HEK293T (cell line): ENCODE measurements around the gene AGPAT3.

ENCODE experiments used
- CTCF ChIA-PET: fragments of 350-600 bp; formaldehyde crosslinking; extraction: SDS; loops from one replicate; lab custom pipeline; 2021; ENCODE audit warnings: antibody characterized with exemption, inconsistent platforms; lab: Yijun Ruan, JAX
- POLR2A ChIA-PET: fragments of 350-600 bp; formaldehyde crosslinking; extraction: SDS; loops from one replicate; lab custom pipeline; 2020; ENCODE audit warnings: antibody characterized with exemption, inconsistent platforms; lab: Yijun Ruan, JAX
- DNase-seq: peaks from one replicate; pipeline ENCODE4 v3.0.0; 2012; ENCODE audit warnings: mixed read lengths; ENCODE audit errors: extremely low spot score
- ARNT ChIP-seq: fragments of 450-650 bp; IDR thresholded peaks from 2 replicates; pipeline ENCODE4 v1.6.1; 2017; ENCODE audit warnings: mild to moderate bottlenecking
- BHLHE40 ChIP-seq: fragments of 450-650 bp; IDR thresholded peaks from 2 replicates; pipeline ENCODE4 v1.6.1; 2016; ENCODE audit warnings: mild to moderate bottlenecking, moderate library complexity, borderline replicate concordance
- CTBP1 ChIP-seq: fragments of 450-650 bp; IDR thresholded peaks from 2 replicates; pipeline ENCODE4 v1.6.1; 2016; ENCODE audit warnings: borderline replicate concordance
- ELF4 ChIP-seq: fragments of 450-650 bp; IDR thresholded peaks from 2 replicates; pipeline ENCODE4 v1.6.1; 2017; ENCODE audit warnings: antibody characterized with exemption
- FOXA1 ChIP-seq: fragments of 450-650 bp; IDR thresholded peaks from 2 replicates; pipeline ENCODE4 v1.6.1; 2016; ENCODE audit warnings: mild to moderate bottlenecking
- FOXK2 ChIP-seq: fragments of 450-650 bp; IDR thresholded peaks from 2 replicates; pipeline ENCODE4 v1.6.1; 2016; ENCODE audit warnings: mild to moderate bottlenecking
- FOXM1 ChIP-seq: fragments of 450-650 bp; IDR thresholded peaks from 2 replicates; pipeline ENCODE4 v1.6.1; 2017; ENCODE audit warnings: mild to moderate bottlenecking, borderline replicate concordance
- HDGF ChIP-seq: fragments of 450-650 bp; IDR thresholded peaks from 2 replicates; pipeline ENCODE4 v1.6.1; 2017; ENCODE audit warnings: antibody characterized with exemption, borderline replicate concordance
- L3MBTL2 ChIP-seq: fragments of 450-650 bp; conservative IDR thresholded peaks from 2 replicates; pipeline ENCODE4 v1.6.1; 2016; ENCODE audit warnings: mild to moderate bottlenecking
- LEF1 ChIP-seq: fragments of 450-650 bp; IDR thresholded peaks from 2 replicates; pipeline ENCODE4 v1.6.1; 2017; ENCODE audit warnings: mild to moderate bottlenecking, borderline replicate concordance
- NFRKB ChIP-seq: fragments of 450-650 bp; IDR thresholded peaks from 2 replicates; pipeline ENCODE4 v1.6.1; 2016; ENCODE audit warnings: mild to moderate bottlenecking, moderate library complexity
- SP1 ChIP-seq: fragments of 450-650 bp; IDR thresholded peaks from 2 replicates; pipeline ENCODE4 v1.6.1; 2017
- SUZ12 ChIP-seq: fragments of 450-650 bp; IDR thresholded peaks from 2 replicates; pipeline ENCODE4 v1.6.1; 2016; ENCODE audit warnings: mild to moderate bottlenecking
- TARDBP ChIP-seq: fragments of 450-650 bp; IDR thresholded peaks from 2 replicates; pipeline ENCODE4 v1.6.1; 2016
- ZNF384 ChIP-seq: fragments of 450-650 bp; IDR thresholded peaks from 2 replicates; pipeline ENCODE4 v1.6.1; 2016
- TF ChIP-seq, protein P1 (sequence below): fragments of 450-650 bp; IDR thresholded peaks from 2 replicates; pipeline ENCODE4 v1.6.1; 2016

Gene AGPAT3

DNA sequence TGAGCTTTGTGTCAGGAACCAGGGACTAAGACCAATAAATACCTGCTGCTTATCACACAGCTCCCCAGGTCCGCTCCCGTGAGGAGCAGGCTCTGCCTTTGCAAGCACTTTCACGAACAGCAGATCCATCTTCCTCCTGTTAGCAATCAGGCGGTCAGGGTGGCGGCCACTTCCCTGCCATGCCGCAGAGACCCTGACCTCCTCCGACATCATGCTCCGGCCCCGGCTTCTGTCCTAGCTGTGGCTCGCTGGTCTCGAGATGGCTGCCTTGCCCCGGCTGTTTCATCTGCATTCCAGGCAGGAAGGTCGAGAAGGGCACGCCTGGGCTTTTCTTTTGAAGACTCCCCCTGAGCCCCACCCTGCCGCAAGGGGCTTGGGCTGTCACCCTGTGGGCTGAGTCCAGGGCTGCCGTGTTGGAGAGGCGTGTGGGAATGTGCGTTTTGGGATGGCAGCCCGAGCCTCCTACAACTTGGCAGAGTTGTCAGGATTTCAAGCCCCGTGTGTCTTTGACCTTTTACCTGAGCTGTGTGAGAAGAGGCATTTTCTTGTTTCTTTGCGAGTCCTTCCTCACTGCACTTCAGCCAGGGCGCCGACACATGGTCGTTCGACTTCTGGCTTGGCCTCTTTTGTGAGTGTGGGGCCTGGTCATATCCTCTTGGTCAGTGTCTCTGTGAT is 59.5 kb downstream of the AGPAT3 start:
- TF ChIP-seq FOXM1 (no peak), ELF4 (no peak), ZNF384 (no peak), LEF1 (no peak), ARNT (no peak), L3MBTL2 (no peak), TARDBP (no peak)
- ChIA-PET CTCF (interaction anchor here (0.9 kb wide), 1 partner anchor 11 kb away, joined by 3 read pairs; no protein-coding TSS in a partner anchor), POLR2A (no interaction called here)
- no peak for DNase-seq

DNA sequence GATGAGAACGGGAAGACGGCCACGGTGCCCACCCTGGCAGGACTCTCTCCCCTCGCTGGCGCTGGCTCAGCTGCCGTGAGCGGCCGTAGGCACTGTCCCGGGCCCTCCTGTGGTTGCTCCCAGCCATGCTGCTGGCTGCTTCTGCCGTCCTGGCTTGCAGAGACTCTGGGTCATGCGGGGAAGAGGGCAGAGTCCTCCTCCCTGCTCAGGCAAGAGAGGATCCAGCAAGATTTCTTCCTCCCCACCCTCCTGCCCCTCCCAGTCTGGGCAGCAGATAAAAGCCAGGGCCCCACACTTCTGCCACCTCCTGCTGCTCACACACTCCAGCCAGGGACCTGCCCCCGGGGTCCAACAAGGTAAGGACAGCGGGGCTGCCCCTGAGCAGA is 60.1 kb downstream of the AGPAT3 start:
- CTCF ChIA-PET, result interaction anchor here (0.6 to 0.9 kb wide), 2 partner anchors 11 to 87 kb away, joined by 3 to 5 read pairs; no protein-coding TSS in a partner anchor
- no peak for DNase-seq
- POLR2A ChIA-PET, result no interaction called here
- TF ChIP-seq ZNF384 (no peak), TARDBP (no peak), ARNT (no peak), CTBP1 (no peak)

DNA sequence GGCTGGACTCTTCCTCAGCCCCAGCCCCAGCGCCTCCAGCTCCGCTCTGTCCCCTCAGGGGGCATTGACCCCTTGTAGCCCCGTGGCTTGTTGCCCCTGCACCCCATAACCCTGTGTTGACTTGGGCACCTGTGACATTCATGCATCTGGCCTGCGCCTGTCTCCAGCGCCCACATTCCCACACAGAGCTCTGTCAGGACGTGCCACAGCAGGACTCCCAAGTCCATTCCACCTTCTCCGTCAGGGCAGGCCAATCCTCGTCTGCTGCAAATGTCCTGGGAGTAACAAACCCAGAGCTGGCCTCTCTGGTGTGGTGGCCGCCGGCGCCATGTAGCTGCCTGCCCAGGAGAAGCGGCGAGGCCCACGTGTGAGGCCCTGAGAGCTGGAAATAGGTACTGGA is 60.6 kb downstream of the AGPAT3 start:
- CTCF ChIA-PET, result interaction anchor here (0.6 kb wide), 1 partner anchor 87 kb away, joined by 5 read pairs; no protein-coding TSS in a partner anchor
- TF ChIP-seq ARNT (no peak), LEF1 (no peak), NFRKB (no peak), L3MBTL2 (no peak), FOXM1 (no peak), TARDBP (no peak), SUZ12 (no peak), HDGF (no peak), BHLHE40 (no peak), SP1 (no peak), ZNF384 (no peak), CTBP1 (no peak), FOXA1 (no peak)
- TF ChIP-seq, protein P1, sequence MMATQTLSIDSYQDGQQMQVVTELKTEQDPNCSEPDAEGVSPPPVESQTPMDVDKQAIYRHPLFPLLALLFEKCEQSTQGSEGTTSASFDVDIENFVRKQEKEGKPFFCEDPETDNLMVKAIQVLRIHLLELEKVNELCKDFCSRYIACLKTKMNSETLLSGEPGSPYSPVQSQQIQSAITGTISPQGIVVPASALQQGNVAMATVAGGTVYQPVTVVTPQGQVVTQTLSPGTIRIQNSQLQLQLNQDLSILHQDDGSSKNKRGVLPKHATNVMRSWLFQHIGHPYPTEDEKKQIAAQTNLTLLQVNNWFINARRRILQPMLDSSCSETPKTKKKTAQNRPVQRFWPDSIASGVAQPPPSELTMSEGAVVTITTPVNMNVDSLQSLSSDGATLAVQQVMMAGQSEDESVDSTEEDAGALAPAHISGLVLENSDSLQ, result no peak
- POLR2A ChIA-PET, result no interaction called here
- no peak for DNase-seq

DNA sequence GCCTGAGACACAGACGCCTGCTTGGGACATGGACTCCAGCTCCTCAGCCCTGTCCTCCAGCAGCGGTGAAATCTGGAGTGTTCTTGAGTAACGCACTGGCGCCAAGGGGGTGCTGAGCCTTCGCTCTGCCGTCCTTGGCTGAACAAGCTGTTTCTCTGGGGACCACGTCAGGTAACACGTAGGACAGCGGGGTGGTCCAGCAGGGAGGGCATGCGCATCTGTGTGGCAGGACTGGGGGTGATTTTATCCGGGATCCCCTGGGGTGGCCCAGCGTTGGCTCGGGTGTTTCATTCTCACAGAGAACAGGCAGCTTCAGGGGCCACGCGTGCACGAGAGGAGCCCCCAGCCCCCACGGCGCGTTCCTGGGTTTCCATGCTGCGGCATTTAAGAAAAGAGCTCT is 61.2 kb downstream of the AGPAT3 start:
- CTCF ChIA-PET, result no interaction called here
- POLR2A ChIA-PET, result no interaction called here

DNA sequence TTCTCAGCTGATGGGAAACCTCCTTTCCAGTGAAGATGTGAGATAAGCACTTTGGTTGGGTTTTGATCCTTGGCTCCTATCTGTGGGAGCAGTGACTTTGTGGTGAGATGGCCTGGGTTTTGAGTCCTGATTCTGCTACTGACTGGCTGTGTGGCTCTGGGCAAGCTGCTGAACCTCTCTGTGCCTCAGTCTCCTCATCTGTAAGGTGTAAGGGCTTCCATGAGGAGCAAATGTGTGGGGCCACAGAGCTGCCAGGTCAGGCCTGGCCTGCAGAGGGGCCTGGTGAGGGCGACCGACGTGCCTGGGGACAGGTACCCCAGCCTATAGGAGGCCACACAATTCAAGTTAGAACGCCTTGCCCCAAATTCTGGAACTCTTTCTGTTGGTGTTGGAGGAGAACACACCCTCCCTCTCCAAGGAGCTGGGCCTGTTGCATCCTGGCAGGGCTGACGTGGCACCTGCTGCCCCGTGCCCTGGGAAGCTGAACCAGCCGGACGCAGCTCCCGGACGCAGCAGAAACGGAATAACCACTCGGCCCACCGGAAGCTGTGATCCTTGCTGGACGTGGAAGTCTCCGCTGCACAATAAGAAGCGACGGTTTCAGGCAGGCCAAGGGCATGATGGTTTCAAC is 62.7 kb downstream of the AGPAT3 start:
- no peak for DNase-seq
- POLR2A ChIA-PET, result no interaction called here
- CTCF ChIA-PET, result interaction anchor here (1.3 kb wide), 1 partner anchor 11 kb away, joined by 3 read pairs; no protein-coding TSS in a partner anchor
- TF ChIP-seq SUZ12, result no peak
- no peak for TF ChIP-seq ZNF384
- no peak for TF ChIP-seq SP1
- no peak for TF ChIP-seq CTBP1
- no peak for TF ChIP-seq FOXM1
- TF ChIP-seq LEF1, result no peak
- no peak for TF ChIP-seq NFRKB
- no peak for TF ChIP-seq FOXK2
- TF ChIP-seq, protein P1, result no peak
- no peak for TF ChIP-seq ELF4
- no peak for TF ChIP-seq HDGF
- TF ChIP-seq TARDBP, result no peak
- no peak for TF ChIP-seq FOXA1
- no peak for TF ChIP-seq BHLHE40
- TF ChIP-seq ARNT, result no peak
- no peak for TF ChIP-seq L3MBTL2

More for the DNA sequence above, 61.2 kb downstream of the AGPAT3 start:
- TF ChIP-seq CTBP1, result no peak
- no peak for TF ChIP-seq L3MBTL2
- no peak for TF ChIP-seq LEF1
- no peak for TF ChIP-seq NFRKB
- DNase-seq, result no peak

DNA sequence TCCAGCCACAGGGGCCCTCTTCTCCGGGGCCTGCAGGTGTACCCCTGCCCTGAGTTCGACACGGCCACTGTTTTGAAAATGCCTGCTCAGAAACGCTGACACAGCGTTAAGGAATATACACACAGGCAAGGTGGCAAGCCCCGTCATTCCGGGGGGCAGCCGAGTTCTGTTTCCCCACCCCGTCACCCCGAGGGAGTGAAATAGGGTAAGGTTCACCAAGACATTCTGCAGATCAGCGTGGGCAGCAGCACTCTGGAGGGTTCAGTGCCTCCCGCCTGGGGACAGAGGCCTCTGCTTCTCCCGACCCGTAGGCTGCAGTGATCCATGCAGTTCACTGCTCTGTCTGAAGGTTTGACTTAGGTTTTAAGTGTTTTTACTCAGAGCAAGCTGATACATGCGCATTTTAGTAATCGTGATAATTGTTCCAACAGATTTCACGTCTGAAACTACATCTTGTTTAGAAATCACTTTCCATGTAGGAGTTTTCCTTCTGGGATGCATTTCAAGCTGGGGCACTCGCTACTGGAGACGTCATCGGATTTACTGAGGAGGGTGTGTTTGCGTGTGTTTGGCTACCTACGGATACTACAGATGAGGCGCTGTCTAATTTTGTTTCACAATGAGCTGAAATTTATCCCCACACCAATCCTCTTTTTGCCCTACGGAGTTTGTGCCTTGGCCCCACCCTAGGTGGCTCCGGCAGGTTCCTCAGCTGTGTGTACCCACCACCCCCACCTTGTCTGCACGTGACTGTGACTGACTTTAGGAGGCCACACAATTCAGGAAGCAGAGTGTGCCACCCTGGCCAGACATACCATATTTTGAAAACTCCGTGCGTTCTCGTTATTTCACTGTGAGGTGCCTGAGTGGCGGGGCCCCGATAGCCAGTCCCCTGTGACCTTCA is 63.5 kb downstream of the AGPAT3 start:
- CTCF ChIA-PET, result interaction anchor here (1.3 kb wide), 1 partner anchor 11 kb away, joined by 3 read pairs; no protein-coding TSS in a partner anchor
- no peak for TF ChIP-seq ZNF384
- TF ChIP-seq FOXK2, result no peak
- no peak for TF ChIP-seq NFRKB
- no peak for TF ChIP-seq TARDBP
- TF ChIP-seq CTBP1, result no peak
- TF ChIP-seq, protein P1, result no peak
- TF ChIP-seq SP1, result no peak
- TF ChIP-seq L3MBTL2, result no peak
- TF ChIP-seq HDGF, result no peak
- DNase-seq, result no peak
- POLR2A ChIA-PET, result no interaction called here
